Activated T-cell treated with anti-CD3 and anti-CD28 coated beads, Interleukin-2, amount 50 U/mL, for 1 hour (primary cell): ENCODE data around the gene JADE1.

Experiments
- DNase-seq: peaks from one replicate; pipeline ENCODE4 v3.0.0-alpha.2; 2020

Gene JADE1

DNA sequence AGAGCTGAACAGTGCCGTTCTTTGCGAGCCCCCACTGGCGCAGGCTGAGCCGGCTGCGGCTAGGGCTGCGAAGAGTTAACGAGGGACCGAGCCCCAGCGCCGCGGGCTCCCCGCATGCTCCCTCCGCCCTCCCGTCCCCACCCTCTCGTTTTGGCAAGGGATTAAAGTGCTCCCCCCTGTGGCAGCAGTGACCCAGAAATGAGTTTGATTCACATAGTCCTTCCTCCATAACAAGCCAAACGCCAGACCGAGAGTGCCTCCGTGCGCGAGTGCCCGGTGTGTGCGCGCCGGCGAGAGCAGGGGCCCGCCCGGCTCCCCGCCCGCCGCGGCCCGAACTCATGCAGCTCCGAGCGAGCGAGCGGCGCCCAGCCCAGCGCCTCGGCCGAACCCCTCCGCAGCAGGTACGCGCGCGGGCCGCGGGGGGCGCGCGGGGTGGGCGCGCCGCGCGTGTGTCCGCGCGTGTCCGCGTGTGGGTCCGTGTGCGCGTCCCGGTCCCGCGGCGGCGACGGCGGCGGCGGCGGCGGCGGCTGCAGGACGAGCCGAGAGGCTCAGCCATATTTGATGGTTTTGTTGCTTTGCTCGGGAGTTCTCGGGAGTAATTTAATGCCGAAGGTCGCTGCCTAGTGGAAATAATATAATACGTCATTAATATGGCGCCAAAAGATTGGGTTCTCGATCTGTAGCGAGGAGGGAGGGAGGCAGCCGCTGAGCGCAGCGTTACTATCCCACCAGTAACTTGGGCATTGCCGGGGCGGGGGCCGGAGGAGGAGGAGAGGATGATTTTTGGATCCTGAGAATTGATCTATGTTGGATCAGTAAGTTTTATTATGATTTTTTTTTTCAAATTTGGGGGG is at the start of gene JADE1:
Gene JADE1, plus strand, starts transcription at position 224 of the 854 bp plus-strand sequence. CDS start 22,059 bp downstream, outside the sequence.
- DNase-seq = peak; percentile 89

DNA sequence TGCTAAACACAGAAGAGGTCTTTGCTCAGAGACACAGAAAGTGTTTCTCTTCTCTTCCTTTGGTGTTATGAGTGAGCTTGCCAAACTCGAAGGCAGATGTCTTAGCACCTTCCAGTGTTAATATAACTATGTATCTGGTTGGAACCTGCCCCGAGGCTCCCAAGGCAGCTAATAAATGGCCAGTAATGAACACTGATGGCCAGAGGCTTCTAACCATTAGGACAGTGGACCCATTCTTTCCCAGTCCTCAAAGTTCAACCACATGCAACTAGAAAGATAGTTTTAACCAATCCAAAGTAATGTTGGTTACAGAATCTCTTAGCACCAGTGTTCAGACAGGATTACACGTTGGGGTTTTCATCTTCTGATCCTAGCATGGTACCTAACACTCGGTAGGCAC is 42.7 kb upstream of the JADE1 start:
- DNase-seq = no peak

DNA sequence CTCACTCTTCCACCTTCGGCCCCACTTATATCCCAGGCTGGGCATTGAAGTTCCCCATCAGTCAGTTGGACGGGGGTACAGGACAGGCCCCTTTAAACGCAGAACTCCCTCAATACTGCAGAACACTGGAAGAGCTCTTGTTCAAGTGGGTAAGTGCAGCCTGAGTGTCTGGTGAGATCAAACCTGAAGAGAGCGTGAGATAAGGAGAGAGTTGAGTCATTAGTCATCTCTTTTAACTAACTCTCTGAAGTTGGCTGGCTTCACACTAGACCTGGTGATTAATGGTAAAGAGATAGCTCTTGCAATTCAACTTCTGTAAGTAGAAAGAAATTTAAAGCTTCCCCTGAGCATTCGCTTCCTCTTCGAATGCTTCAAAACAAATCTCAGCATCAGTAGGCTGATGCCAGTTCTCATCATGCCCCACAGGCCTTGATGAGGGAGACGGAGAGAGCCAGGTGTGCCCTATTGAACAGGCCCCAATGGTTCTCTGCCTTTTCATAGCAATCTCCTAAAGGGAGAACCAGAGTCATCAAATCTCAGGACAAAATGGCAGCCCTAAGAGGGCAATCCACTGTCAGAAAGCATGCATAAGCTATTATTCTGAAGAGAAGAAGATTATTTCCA is 41.0 kb upstream of the JADE1 start:
- no peak for DNase-seq

DNA sequence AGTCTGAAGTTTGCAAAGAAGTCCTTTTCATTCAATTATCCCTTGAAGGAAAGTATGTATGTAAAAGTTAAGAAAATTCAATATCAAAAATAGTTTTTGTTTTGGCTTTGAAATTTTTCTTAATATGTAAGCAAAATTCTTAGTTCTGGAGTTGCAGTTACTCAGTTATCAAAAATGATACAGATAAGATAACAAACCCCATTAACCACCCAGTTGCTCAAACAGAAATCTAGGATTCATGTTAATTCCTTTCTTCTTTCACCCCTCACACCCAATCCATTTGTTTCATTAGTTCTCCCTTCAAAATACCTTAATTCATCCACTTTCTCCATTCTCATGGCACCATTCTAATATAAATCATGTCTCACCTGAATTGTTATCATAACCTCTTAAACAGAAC is 40.5 kb upstream of the JADE1 start:
- no peak for DNase-seq

DNA sequence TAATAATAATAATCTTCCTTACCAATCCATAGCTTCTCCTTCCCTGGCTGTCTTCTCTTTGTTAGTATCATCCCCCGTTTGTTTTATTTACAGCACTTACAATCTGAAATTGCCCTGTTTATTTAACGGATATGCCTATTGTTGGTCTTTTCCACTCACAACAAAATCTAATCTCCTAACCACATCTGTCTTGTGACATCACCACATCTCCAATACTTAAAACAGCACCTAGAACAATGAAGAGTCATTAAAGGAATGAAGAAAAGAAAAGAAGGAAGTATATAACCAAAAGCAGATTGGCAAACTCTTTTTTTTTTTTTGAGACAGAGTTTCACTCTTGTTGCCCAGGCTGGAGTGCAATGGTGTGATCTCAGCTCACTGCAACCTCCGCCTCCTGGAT is 38.7 kb upstream of the JADE1 start:
- no peak for DNase-seq

DNA sequence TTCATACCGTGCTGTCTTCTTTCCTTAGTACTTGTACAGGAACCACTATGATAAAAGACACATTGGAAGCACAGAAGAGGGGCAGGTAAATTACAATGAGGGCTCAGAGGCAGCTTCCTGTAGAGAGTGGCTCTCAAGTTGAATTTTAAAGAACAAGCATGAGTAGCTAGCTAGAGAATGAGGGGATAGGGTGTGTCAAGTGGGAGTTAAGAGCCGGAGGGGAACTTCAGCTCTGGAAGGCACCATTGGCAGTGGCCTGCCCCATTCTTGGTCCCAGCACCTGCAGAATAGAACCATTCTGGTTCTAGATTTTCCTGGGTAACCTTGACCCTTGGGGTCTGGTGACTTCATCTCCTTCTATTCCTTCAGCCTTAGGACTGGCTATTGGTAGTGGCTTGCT is 34.0 kb upstream of the JADE1 start:
- no peak for DNase-seq

DNA sequence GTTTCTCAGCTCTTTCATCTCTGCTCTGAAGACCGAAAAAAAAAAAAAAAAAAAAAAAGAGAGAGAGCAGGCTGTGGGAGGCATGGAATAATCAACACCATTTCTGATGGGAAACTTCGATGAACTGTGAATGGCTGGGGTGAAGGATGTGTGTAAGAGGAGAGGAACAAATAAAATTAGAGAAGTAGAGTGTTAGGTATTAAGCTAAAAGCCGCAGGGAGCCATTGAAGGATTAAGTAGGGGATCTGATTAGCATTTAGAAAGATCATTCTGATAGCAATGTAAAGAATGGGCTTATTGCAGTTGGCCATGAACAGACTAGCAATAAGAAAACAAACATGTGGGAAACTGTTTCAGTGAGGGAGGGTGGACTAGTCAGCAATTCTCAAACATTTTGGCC is 33.6 kb upstream of the JADE1 start:
- no peak for DNase-seq

DNA sequence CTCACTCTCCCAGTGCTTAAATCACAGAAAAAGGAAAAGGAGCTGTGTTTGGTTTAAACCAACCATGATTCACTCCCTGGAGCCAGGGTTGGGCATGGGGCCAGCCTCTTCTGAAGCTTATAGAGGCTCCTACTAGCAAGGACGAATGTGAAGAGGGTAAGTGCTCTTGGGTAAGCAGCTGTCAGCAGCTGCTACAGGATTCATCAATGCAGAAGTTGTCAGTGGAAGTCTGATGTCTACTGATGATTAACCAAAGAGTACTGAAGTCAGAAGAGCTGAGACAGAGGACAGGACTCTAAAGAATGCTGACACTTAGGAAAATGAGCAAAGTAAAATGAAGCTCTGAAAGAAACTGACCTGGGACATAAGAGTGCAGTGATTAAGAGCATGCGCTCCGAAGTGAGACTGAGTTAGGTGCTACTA is 32.7 kb upstream of the JADE1 start:
- DNase-seq = no peak

DNA sequence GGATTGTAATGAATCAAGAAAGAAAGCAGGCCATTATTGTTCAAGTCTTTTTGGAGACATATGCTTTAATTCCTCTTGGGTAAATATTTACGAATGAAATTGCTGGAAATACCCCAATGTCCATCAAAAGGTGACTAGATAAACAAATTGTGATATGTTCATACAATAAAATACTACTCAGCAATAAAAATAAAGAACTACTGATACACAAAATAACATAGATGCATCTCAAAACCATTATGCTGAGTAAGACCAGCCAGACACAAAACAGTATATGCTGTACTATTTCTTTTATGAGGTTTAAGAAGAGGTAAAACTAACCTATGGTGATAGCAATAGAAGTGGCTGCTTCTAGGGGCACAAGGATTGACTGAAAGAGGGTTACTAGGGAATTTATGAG is 28.8 kb upstream of the JADE1 start:
- no peak for DNase-seq

DNA sequence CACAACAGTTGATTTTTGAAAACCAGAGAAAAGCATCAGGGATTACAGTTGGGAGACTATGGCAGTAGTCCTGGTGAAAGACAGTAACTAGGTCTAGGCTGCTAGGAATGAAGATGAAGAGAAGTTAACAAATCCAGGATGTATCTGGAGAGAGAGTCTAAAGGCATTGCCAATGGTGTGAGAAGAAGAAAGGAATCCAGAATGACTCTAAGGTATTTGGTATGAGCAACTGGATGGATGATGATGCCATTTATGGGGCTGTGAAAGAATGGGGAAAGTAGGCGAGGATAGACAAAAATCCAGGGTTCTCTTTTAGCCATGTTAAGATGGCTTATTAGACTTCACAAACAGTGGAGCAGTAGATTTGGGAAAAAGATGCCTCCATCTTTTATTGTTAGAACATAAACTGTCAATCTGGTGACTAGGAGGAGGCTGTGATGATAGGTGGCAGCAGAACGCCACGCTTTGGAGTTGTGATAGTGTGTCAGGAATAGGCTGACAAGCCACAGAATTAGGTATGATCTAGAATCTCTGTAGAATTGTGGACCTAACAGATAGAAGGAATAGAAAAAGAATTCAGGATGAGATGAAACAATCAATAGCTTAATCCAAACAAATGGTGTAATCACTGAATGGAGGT is 27.3 kb upstream of the JADE1 start:
- DNase-seq = peak; percentile 63

DNA sequence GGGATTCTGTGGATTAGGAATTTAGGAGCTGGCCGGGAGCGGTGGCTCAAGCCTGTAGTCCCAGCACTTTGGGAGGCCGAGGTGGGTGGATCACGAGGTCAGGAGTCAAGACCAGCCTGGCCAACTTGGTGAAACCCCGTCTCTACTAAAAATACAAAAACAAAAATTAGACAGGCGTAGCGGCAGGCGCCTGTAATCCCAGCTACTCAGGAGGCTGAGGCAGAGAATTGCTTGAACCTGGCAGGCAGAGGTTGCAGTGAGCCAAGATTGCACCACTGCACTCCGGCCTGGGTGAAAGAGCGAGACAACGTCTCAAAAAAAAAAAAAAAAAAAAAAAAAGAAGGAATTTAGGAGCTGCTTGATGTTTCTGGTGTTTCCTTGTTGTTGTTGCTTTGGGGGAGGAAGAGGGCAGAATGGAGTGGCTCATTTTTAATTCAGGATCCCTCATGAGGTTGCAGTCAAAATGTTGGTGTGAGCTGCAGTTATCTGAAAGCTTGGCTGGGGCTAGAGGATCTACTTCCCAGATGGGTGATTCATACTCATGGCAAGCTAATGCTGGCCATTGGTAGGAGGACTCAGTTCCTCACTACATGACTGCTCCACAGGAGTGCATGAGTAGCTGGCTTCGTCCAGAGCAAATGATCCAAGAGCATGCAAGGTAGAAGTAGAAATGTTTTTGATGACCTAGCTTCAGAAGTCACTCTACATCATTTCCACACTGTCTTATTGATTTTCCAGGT is 26.5 kb upstream of the JADE1 start:
- no peak for DNase-seq

DNA sequence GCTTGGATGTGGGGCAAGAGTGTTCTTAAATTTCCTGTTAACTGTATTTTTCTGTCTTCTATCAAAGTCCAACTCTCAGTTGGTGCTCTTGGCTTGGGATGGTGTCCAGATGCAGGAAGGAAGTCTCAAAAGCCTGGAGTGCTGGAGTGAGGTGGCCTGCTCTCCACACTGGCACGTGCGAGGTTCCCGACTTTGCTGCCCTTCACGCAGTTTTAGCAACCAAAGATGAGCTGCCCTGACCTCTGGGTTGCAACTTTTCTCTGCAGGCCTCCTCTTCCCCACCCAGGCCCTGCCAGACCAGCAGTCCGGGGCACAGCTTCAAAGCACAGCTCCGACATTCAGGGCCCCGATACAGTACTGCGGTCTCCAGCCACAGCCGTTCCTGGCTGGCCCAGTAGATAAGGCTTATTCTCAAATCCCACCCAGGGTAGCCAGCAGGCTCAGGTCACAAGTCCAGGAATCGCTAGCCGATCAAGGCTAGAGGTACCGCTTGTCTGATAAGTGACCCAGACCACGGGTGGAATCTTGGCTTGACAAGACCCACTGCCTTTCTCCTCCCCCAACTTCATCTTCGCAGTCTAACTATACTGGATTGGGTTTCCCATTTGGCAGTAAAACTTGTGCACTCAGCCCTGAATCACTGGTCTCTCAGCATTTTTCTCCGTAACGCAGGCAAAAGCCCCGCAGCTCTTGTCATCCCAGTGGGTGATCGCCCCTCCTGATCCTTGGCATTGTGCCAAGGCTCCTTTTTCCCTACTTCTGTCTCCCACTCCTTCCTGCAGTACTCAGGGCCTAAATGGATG is 21.8 kb upstream of the JADE1 start:
- no peak for DNase-seq

DNA sequence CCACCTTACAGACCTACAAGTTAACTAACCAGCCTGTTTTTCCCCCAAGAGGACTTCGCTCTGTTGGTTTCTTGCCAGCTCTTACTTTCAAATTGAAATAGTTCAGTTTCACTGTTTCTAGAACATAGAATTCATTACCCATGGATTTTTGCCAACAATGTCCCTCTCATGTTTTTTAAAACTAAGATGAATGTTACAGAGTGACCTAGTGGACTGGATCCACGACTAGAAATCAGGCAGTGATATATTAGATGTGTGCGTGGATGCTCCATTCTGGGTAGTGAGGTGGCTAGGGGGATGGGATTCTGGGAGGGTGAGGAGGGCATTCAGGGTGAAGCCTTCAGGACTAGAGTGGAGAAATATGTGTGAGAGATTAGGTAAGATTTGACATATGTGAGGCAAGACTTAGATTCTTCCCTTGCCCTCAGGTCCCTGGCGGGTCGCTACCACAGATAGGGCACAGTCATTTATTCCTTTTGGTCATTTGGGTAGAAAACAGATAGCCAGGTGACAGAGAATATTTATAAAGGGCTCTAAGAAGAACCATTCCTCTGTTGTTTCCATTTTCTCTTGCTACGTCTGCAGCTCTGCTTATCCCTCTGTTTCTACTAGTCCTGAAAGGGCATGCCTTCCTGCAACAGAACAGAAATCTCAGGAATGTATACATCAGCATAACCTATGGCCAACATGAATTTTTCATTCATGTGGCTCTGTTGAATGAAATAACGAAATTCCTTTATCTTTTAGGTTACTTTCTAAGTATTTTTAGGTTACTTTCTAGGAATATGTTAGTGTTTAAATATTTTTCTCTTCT is 15.4 kb upstream of the JADE1 start:
- no peak for DNase-seq

DNA sequence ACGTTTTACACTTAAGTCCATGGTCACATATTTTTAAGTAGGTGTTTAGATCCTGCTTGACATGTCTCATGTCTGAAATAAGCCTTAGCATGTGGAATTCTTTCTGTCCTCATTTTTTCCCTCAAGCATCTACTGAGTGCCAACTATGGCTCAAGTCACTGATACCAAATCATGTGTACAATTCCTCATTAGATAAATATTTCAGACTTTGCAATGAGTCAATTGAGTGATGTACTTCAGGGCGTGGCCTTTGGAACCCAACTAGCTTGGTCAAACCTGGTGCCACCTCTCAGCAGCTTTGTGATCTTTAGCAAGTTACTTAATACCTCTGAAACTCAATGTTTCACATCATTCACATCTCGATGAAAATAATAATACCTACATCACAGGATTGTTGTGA is 12.6 kb upstream of the JADE1 start:
- no peak for DNase-seq

DNA sequence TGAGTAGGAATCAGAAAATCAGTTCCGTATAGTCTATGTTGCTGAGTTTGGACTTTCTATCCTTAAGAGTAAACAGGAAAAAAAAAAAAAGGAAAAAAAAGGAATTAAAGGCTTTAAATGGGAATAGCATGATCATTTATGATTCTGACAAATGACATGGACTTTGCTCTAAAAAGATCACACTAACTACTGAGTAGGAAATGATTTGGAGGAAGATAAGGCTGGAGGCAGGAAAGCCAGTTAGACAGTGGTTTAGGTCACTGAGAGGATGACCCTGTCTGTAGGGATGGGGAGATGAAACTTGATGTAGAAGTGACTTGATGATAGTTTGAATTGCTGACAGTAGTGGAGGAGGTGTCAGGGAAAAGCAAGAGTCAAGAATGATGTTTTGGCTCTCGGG is 9.2 kb upstream of the JADE1 start:
- no peak for DNase-seq

DNA sequence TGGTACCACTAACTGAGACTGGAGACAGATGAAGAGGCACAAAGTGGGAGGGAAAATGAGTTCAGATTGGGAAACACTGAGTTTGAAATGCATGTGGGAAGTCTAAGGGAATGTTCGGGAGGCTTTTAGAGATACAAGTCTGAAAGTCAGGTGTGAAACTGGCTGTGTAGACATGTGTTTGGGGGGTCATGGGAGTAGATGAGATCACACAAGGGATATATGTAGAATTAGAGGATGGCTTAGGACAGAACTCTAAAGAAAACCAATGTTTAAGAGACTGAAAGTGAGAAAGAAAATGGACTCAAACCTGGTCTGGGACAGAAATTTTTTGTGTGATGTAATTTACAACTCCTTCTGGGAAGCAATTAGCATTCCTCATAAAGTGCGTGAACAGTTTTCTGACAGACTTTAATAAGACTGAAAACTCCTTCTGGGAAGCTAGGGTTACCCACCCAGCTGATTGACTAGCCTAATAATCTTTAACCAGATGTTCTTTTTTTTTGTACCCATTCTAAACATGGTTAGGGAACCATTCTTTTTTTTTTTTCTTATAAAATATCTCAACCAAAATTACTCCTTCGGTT is 8.7 kb upstream of the JADE1 start:
- no peak for DNase-seq

DNA sequence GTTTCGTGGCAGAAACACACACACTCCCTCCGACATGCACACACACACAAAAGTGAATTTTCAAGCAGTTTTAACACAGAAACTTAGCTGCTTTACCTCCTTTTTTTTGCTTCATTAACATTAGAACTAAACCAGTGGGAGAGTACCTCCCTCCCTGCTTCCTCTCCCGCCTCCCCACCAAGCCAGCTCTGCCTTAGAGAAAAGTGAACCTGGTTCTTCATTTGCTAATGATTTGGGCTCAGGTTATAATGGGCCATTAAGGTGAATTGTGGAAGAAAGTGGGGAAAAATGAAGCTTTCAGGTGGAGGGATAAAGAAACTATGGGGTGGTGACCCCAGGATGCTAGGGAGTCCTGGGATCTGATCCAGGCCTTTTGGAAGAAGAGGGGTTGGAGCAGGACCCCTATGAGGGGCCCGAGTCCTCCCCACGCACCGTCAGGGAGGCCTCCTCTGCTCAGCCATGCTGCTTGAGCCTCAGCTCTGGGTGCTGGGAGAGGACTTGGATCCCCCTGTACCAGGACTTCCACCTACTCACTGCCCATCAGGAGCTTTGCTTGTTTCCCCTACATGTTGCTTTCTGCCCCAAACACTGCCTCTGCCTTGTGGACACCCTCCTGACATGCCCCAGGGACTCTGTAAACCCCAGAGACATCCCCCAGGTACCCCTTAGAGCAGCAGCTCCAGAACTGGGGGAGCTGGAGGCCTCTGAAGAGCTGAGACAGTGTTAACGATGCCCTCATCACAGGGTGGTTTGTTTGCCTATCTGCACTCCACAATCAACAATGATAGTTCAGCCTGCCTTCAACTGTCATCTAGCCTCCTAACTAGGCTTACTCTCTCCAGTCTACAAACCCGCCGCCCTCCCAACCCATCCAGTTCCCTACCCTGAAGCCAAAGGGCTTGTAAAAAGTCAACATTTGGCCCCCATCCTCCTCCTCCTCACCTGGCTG is 6.5 kb upstream of the JADE1 start:
- DNase-seq = no peak

DNA sequence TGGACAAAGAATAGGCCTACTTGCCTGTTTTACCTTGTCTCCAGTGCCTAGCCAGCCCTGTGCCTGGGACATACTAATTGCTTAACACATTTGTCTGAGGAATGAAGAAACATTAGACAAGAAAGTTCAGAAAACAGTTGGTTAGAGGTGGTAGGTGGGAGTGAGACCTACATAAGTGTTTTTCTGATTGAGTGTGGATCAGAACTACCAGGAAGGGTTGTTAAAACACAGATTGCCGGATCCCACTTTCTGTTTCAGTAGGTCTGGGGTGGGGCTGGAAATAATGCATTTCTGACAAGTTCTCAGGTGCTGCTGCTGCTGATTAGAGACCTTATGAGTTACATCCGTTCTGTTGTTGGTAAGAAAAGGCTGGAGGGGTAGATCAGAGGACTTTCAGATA is 5.7 kb upstream of the JADE1 start:
- no peak for DNase-seq

DNA sequence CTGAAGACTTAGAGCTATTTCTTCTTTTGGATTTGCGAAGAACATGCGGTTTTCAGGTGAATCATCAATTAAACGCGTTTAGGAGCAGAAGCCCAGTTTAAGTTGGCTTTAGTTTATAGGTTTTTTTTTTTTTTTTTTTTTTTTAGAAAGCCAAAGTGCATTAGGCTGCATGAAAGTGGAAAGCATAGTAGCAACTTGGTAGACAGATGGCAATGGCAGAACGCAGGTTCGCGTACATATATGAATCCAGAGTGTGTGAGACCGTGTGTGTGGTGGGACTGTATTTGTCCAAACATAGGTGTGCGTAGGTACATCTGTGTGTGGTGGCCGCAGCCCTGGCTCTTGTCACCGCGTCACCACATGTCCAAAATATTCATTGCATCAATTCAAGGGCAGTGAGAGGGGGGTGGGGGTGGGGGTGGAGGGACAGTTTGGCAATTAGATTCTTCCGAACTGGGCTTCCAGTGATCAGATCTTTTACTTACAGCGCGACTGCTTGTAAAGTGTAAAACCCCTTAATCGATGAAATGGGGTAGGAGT is 901 bp downstream of the JADE1 start:
- peak; percentile 43 for DNase-seq
